OCI-LY7 (cell line): ENCODE measurements around the gene RPS4Y1. TPM values are rescaled to one million over a fixed set of nuclear protein-coding genes. Genes with fewer than 3 reads are reported as not detected.

Source experiments
- BruUV-seq: library from RNA; stranded (reverse); fragments of 400-500 nt; replicated peaks from 2 replicates; lab custom pipeline; 2021; lab: Mats Ljungman, UMichigan
- CTCF ChIA-PET: fragments of 300-600 bp; sonication (Branson Sonifier 250); formaldehyde crosslinking; loops from one replicate; lab custom pipeline; 2022; ENCODE audit warnings: antibody characterized with exemption; ENCODE audit not compliant: unreplicated experiment; lab: Charles Lee
- POLR2A ChIA-PET: fragments of 300-600 bp; sonication (Branson Sonifier 250); formaldehyde crosslinking; loops from one replicate; lab custom pipeline; 2022; ENCODE audit warnings: antibody characterized with exemption; lab: Charles Lee
- DNase-seq: peaks from one replicate; pipeline ENCODE4 v3.0.0-alpha.2; 2015; ENCODE audit warnings: low spot score
- H2AFZ ChIP-seq: fragments of 200-600 bp; sonication (generic), shearing (Covaris generic); 2 replicates; pipeline ENCODE4 v1.6.1; 2014; ENCODE audit warnings: mild to moderate bottlenecking, antibody characterized with exemption, low read length, moderate library complexity
- H3K27ac ChIP-seq: fragments of 200-600 bp; sonication (generic); 2 replicates; pipeline ENCODE4 v1.5.1; 2014; ENCODE audit warnings: mixed run types, low read depth, mild to moderate bottlenecking, moderate library complexity, low read length, inconsistent platforms; ENCODE audit not compliant: poor library complexity, severe bottlenecking
- H3K36me3 ChIP-seq: fragments of 200-600 bp; sonication (generic); 2 replicates; pipeline ENCODE4 v1.6.1; 2014; ENCODE audit warnings: mild to moderate bottlenecking, antibody characterized with exemption, low read length, moderate library complexity, mixed read lengths; ENCODE audit not compliant: insufficient read depth
- H3K4me1 ChIP-seq: fragments of 200-600 bp; sonication (generic); 2 replicates; pipeline ENCODE4 v1.5.1; 2014; ENCODE audit warnings: mild to moderate bottlenecking, low read length; ENCODE audit not compliant: insufficient read depth, poor library complexity, severe bottlenecking
- H3K4me2 ChIP-seq: fragments of 200-600 bp; sonication (generic); 2 replicates; pipeline ENCODE4 v1.6.1; 2014; ENCODE audit warnings: mild to moderate bottlenecking, low read length
- H3K4me3 ChIP-seq: fragments of 200-600 bp; sonication (generic); 2 replicates; pipeline ENCODE4 v1.5.1; 2014; ENCODE audit warnings: mild to moderate bottlenecking, low read depth, low read length; ENCODE audit not compliant: poor library complexity, severe bottlenecking
- H3K79me2 ChIP-seq: fragments of 200-600 bp; sonication (generic); 2 replicates; pipeline ENCODE4 v1.6.1; 2016; ENCODE audit warnings: low read depth, mild to moderate bottlenecking, low read length, moderate library complexity, mixed read lengths; ENCODE audit not compliant: insufficient read depth
- H3K9me2 ChIP-seq: fragments of 200-600 bp; sonication (generic); 2 replicates; pipeline ENCODE4 v1.6.1; 2016; ENCODE audit warnings: mild to moderate bottlenecking, low read length, mixed read lengths; ENCODE audit not compliant: insufficient read depth
- H3K9me3 ChIP-seq: fragments of 200-600 bp; sonication (generic); 2 replicates; pipeline ENCODE4 v1.6.1; 2014; ENCODE audit warnings: mild to moderate bottlenecking, mixed run types, low read length, mixed read lengths
- H4K20me1 ChIP-seq: fragments of 200-600 bp; sonication (generic); 2 replicates; pipeline ENCODE4 v1.6.1; 2014; ENCODE audit warnings: mild to moderate bottlenecking, antibody characterized with exemption, low read length, moderate library complexity, mixed read lengths; ENCODE audit not compliant: insufficient read depth
- CTCF ChIP-seq: fragments of 200-600 bp; sonication (generic); conservative IDR thresholded peaks from 2 replicates; pipeline ENCODE4 v1.5.1; 2014; ENCODE audit warnings: mild to moderate bottlenecking, antibody characterized with exemption, low read length, moderate library complexity, mixed read lengths
- EZH2phosphoT487 ChIP-seq: fragments of 200-600 bp; sonication (generic); IDR thresholded peaks from 2 replicates; pipeline ENCODE4 v1.6.1; 2018; ENCODE audit warnings: low read depth, borderline replicate concordance, mild to moderate bottlenecking, mixed run types, antibody characterized with exemption, low read length, moderate library complexity, mixed read lengths
- intact Hi-C: fragments of 100-400 bp; cut with micrococcal nuclease; formaldehyde crosslinking; loops from one replicate; pipeline ENCODE4 v1.10.0; 2022; ENCODE audit not compliant: unreplicated experiment
- total RNA-seq, 2 experiments: library from RNA; depleted of rRNA in 1 of 2; stranded (reverse); fragments of >200 nt in 1 of 2; shearing (Covaris generic) in 1 of 2; gene quantifications; 2 replicates each; pipeline ENCODE4 v1.2.3, GENCODE V29; 2014 to 2022

The RPS4Y1 gene
- total RNA-seq, 2 experiments from 2014 or later: 196 to 283 TPM

GRCh38 chrY:2837078-2837477 is 4.3 kb upstream of the RPS4Y1 start:
- H3K36me3 ChIP-seq: no peaks in the 10 kb centered on the region
- BruUV-seq: no TSS peak
- CTCF ChIA-PET: no interaction called here
- no peak overlapping the region for H3K27ac ChIP-seq
- H3K9me2 ChIP-seq: no peaks in the 10 kb centered on the region
- peaks cover 7% of the 10 kb centered on the region for H3K79me2 ChIP-seq
- H3K9me3 ChIP-seq: no peaks in the 10 kb centered on the region
- H2AFZ ChIP-seq: no peak overlapping the region
- intact Hi-C loops: no loop called here
- no peak overlapping the region for H3K4me3 ChIP-seq
- DNase-seq: no peak
- H3K4me1 ChIP-seq: peaks cover 5% of the 10 kb centered on the region
- H3K4me2 ChIP-seq: no peak overlapping the region
- POLR2A ChIA-PET: no interaction called here
- TF ChIP-seq EZH2phosphoT487 (no peak), CTCF (no peak)
- no peaks in the 10 kb centered on the region for H4K20me1 ChIP-seq

- TF ChIP-seq EZH2phosphoT487: no peak
- no peak for TF ChIP-seq CTCF
- H3K9me3 ChIP-seq: no peaks in the 10 kb centered on the region
- H3K27ac ChIP-seq: no peak overlapping the region
- no TSS peak for BruUV-seq
- CTCF ChIA-PET: no interaction called here
- POLR2A ChIA-PET: no interaction called here
- intact Hi-C loops: no loop called here
- H3K79me2 ChIP-seq: peaks cover 15% of the 10 kb centered on the region
- peaks cover 12% of the 10 kb centered on the region for H3K4me1 ChIP-seq
- H3K9me2 ChIP-seq: no peaks in the 10 kb centered on the region
- no peak for DNase-seq
- H3K4me3 ChIP-seq: no peak overlapping the region
- H3K4me2 ChIP-seq: no peak overlapping the region
- no peaks in the 10 kb centered on the region for H4K20me1 ChIP-seq
- H2AFZ ChIP-seq: no peak overlapping the region
- H3K36me3 ChIP-seq: peaks cover 6% of the 10 kb centered on the region
Measured at GRCh38 chrY:2837932-2838331, 3.5 kb upstream of the RPS4Y1 start.

- H3K4me3 ChIP-seq: no peak overlapping the region
- TF ChIP-seq CTCF: no peak
- TF ChIP-seq EZH2phosphoT487: no peak
- no TSS peak for BruUV-seq
- ChIA-PET CTCF (no interaction called here), POLR2A (no interaction called here)
- intact Hi-C loops: no loop called here
- DNase-seq: no peak
- H3K4me1 ChIP-seq: peaks cover 28% of the 10 kb centered on the region
- H3K27ac ChIP-seq: no peak overlapping the region
- no peaks in the 10 kb centered on the region for H3K9me2 ChIP-seq
- no peaks in the 10 kb centered on the region for H3K9me3 ChIP-seq
- peaks cover 76% of the 10 kb centered on the region for H3K79me2 ChIP-seq
- H4K20me1 ChIP-seq: no peaks in the 10 kb centered on the region
- no peak overlapping the region for H2AFZ ChIP-seq
- H3K4me2 ChIP-seq: 0 out of 2 replicates have a peak overlapping the region, but pooled peaks have one; percentile 2
- peaks cover 92% of the 10 kb centered on the region for H3K36me3 ChIP-seq
Measured at GRCh38 chrY:2846791-2847190, 5.4 kb downstream of the RPS4Y1 start.
